ENCODE data around the gene GNG4.
A peak's percentile ranks its signal among the peaks of the same experiment; 100 is the strongest.

GNG4 gene

DNA sequence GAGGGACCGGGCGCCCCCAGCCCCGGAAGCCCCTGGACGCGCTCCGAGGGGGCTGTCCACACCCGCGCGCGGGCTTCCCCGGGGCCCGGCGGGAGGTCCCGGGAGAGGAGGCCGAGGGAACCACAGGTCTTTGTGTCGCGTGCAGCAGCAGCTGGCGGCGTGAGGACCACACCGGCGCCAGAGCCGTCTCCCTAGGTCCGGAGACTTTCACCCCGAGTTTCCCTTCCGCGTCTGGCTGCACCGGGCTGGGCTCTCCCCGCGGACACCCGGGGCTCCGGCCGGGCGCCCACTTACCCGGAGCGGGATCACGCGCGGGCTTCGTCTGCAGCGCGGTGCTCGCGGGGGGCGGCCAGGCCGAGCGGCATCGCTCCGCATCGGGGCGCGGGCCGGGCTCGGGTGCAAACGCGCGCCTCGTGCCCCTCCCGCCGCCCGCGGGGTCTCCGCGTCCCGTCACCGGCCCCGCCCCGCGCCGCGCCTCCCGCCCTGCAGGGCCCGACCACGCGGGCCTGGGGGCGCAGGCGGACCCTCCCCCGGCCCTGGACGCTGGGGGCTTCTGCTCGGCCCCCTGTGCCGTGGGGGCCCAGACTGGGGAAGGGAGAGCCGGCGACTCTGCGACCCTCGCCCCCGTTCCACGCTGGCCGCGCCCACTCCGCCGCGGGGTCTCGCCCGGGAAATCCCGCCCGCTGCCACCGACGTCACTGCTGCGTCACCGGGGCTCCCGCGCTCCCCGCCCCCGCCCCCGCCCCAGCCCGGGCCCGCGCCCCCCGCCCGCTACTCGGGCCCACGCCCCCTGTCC lies at the start of gene GNG4:
TSS of gene GNG4 (minus strand) at position 417 of the 796 bp plus-strand sequence. CDS start 65,946 bp downstream, outside the sequence.
- DNase-seq (ENCODE audit: low spot score), result peak; percentile 48

DNA sequence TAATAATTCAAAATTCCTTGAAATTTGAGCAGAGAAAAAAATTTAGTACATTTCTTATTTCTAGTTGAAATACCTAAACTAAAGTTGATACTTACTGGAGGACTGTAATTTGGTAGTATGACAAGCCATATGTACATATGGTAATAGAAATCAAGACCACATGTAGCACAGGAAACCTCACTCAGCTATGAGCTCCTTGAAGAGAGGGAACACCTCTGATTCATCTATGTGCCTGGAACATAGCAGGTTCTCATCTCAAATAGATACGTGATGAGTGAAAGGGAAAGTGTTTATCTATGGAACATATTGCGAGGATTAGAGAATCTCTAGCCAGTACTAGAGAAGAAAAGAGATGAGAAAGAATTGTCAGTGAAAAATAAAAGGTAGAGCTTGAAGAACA lies 47.9 kb upstream of the GNG4 start:
- no peak for DNase-seq (ENCODE audit: low spot score)

DNA sequence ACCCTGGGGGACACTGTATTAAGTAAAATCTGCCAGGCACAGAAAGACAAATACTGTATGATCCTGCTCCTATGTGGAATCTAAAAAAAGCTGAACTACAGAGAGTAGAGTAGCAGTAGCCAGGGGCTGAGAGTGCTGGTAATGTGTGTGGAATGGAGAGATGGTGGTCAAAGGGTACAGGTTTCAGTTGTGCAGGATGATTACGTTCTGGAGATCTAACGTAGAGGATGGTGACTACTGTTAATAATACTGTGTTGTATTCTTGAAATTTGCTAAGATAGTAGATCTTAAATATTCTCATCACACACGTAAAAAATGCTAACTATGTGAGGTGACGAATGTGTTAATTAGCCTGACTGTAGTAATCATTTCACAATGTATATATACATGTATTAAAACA lies 39.8 kb upstream of the GNG4 start:
- no peak for DNase-seq (ENCODE audit: low spot score)

DNA sequence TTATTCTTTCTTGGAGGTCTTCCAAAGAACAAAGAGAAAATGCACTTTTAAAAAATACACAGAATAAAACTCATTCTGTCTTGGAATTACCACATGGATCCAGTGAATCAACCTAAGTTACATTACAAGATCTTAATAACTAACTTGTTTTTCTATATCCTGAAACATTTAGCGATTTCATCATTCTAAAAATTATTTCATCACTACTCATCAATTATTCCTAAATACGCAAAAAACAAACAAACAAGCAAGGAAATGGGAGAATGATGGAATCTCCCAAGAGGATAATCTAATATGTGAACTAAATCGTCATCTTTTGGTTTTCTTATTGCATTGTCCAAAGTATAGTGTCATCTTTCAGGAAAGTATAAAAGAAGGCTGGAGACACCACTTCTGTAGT lies 38.5 kb upstream of the GNG4 start:
- no peak for DNase-seq (ENCODE audit: low spot score)

DNA sequence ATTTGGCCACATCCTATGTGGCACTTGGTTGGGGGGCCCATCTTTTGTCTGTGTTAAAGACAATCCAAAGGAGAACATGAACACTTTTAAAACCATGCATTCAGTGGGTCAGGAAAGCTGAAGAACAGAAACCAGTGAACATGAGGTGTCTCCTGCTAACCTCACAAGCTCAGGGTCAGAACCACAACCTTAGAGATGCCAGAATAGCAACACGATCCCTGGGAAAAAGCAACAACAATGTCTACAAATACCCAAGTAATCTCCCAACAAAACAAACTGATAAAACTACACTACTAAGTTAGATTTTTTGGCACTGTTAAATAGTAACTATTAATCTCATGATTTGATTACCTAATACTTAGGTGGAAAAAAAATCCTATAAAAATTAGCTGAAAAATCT lies 34.1 kb upstream of the GNG4 start:
- DNase-seq (ENCODE audit: low spot score), result no peak

DNA sequence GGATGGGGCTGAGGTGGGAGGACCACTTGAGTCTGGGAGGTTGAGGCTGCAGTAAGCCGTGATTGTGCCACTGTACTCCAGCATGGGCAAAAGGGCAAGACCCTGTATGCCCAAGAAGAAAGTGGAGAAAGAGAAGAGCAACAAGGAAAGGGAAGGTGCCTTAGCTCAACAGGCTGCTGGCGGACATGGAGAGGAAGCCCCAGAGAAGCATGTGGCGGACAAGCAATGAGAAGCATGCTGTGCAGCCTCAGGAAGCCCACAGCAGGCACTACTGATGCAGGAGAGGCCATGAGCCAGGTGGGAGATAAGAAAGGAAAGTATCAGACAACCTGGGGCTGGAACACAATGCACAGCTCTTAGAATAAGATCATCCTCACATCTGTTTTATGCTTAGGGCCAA lies 32.6 kb upstream of the GNG4 start:
- no peak for DNase-seq (ENCODE audit: low spot score)

DNA sequence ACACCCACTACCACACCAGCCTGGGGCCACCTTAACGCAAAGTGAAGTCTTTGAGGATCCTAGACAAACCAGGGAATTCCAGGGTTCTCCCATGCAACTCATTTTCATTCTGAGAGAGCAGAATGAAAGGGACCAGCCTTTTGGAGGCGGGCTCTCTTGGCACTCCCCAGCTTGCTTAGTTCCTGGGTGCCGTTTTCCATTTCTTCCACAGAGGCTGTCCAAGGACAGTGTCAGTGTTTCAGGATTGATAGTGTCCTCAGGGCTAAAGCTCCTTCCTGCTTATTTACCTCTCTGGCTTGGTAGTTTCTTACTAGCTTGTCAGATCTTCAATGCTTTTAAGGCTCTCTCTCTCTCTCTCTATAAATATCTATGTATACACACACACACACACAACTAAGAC lies 30.1 kb upstream of the GNG4 start:
- no peak for DNase-seq (ENCODE audit: low spot score)

DNA sequence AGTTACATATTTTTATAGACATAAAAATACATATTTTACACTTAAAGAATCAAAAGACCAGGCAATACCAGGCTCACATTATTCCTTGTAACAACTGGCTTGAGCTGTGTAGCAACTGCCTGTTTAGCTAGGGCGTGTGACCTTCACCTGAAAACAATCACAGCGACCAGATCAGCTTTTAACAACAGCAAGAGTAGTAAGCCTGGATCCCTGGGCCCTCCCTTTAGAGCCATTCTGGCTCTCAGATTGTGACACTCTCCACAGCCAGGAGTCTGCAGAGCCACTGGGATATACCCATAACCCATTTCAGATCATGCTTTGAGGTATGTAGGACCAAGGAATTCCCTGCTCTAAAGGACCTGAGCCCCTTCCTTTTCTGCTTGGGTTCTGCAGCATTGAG lies 29.4 kb upstream of the GNG4 start:
- no peak for DNase-seq (ENCODE audit: low spot score)

DNA sequence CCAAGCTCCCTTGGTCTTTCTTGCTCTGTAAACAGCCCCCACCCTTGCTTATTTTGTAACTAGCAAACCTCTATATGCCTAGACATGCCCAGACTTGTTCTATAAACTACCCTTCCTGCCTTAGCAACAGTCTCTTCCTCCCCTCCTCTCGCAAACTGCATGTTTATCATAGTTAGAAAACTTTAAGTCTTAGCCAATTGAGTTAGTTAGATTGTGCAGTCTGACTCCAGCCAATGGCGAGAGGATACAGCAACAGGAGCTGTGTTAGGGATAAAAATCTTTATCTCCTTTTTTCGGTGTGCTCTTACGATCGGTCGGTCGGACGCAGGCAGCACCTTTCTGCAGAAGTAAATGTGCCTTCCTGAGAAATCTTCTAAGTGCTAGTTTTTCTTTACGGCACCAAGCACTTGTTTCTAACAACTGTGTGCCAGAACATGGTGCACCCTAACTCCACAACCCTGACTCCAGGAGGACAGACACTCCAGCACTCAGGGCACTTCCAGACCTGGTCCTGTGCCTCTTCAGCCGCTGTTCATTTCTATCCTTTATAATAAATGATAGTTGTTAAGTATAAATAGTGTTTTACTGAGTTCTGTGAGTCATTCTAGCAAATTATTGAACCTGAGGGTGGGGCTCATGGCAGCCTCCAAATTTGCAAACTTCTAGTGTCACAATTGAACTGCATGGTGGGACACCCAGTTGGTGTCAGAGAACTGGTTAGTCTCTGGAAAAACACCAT lies 25.7 kb upstream of the GNG4 start:
- DNase-seq (ENCODE audit: low spot score), result no peak

DNA sequence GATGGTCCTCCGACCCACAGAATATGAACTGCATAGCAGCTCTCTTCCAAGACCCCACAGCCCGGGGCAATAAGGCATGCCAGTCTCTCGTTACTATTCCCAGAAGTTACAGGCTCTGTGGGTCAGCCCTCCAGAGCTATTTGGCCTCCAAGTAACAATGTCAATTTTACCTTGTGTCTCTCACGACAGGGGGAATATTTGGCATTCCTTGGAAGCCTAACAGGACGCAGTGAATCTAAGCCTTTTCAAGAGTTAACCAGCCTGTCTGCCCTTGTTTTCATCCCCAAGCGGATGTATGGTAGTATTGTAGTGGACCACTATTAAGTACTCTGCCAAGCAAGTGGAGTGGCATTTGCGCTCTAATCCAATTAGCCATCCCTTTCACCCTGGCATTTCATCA lies 24.4 kb upstream of the GNG4 start:
- DNase-seq (ENCODE audit: low spot score), result no peak

DNA sequence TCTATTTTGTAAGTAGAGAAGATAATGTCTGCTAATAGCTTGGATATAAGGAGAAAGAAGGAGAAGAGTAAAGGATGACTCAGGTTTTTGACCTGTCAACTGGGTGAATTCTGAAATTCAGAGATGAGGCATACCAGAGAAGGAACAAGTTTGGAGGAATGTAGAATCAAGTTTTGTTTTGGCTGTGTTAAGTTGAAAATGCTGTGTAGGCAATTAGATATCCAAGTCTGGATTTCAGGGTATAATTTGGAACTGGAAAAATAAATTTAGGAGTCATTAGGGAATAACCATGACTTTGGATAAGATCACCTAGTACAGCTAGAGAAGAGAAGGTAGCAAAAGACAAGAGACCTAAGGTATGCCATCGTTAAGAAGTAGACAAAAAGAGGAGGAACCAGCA lies 22.4 kb upstream of the GNG4 start:
- no peak for DNase-seq (ENCODE audit: low spot score)

DNA sequence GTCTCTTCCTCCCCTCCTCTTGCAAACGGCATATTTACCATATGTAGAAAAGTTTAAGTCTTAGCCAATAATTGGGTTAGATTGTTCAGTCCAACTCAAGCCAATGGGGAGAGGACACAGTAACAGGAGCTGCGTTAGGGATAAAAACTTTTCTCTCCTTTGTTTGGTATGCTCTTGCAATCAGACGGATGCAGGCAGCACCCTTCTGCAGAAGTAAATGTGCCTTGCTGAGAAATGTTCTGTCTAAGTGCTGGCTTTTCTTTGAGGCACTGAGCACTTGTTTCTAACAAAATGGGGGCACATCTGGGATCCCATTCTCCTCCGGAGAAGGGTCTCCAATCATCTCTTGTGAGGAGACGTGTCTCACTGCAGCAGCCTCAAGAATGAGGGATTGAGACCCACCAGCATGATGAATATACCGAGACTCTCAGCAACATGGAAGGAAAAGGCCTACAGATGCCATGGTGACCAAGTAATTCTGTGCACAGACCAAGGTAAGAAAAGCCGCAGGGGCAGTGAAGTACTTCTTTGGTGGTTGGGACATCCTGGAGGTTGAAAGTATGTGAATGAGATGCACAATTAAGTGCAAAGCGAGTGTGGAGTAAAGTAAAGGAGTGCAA lies 20.7 kb upstream of the GNG4 start:
- no peak for DNase-seq (ENCODE audit: low spot score)

DNA sequence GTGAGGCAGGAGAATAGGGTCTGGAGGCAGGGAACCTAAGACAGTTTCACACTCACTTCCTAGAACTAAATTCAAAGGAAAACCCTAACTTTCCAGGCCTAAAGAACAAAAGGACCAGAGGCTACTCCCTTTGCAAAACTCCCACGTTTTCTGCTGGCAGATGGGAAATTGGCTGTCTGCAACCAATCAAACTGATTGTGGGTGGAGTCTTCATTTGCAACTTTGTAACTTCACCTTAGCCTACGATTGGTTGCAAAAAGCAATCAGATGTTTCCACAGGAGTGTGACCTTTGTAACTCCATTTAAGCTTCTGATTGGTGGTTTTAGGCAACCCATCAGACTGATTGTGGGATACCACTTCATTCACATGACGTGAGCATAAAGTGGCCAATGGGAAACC lies 19.7 kb upstream of the GNG4 start:
- no peak for DNase-seq (ENCODE audit: low spot score)

DNA sequence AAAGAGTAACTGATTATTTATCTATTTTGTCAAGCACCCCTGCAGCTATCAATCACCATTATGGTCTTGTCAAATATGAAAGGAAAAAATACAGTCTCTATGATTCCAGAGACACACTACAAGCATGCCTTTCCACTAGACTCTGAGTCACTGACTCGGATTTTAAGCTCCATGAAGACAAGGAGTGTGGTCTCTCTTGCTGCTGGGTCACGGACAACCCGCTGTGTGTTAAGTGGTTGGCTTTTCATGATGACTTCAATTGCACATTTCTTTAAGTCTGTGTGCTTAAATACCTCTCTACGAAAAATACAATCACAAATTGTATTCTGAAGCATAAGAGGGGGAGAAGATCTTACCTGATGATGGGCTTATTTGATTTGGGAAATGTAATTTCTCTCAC lies 14.0 kb upstream of the GNG4 start:
- DNase-seq (ENCODE audit: low spot score), result no peak

DNA sequence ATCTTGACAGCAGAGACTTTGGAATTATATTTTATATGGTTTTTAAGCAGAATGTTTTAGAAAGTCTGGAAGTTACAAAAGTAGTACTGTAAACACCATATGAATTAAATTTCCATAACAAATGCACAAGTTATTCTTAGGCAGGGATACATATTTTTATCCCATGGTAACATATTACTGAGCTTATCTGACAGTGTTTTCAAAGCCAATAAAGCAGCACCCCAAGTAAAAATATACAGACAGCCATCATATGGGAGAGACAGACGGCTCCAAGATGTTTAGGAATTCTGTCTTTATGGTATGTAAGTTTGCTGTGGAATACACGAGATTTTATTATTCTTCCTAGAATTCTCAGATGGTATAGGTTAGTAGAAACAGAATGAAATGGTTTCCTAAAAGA lies 12.0 kb upstream of the GNG4 start:
- no peak for DNase-seq (ENCODE audit: low spot score)

DNA sequence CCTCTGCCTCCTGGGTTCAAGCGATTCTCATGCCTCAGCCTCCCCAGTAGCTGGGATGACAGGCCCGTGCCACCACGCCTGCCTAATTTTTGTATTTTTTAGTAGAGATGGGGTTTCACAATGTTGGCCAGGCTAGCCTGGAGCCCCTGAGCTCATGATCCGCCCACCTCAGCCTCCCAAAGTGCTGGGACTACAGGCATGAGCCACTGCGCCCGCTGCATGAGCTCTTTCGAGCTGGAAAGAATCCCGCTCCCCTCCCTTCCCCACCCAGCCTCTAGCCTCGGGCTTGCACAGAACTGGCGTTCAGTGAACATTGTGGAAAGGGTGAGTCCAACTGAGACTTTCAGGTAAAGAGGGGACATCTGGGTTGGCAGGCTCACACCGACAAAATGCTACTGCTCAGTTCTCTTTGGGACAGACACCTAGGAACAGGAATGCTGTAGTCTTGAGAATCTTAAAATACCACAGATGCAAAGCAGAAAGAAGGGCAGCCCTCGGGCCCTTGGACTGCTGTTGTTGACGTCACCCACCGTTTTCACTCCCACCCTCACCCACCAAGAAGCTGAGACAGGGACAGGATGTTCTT lies 9.7 kb upstream of the GNG4 start:
- DNase-seq (ENCODE audit: low spot score), result no peak

DNA sequence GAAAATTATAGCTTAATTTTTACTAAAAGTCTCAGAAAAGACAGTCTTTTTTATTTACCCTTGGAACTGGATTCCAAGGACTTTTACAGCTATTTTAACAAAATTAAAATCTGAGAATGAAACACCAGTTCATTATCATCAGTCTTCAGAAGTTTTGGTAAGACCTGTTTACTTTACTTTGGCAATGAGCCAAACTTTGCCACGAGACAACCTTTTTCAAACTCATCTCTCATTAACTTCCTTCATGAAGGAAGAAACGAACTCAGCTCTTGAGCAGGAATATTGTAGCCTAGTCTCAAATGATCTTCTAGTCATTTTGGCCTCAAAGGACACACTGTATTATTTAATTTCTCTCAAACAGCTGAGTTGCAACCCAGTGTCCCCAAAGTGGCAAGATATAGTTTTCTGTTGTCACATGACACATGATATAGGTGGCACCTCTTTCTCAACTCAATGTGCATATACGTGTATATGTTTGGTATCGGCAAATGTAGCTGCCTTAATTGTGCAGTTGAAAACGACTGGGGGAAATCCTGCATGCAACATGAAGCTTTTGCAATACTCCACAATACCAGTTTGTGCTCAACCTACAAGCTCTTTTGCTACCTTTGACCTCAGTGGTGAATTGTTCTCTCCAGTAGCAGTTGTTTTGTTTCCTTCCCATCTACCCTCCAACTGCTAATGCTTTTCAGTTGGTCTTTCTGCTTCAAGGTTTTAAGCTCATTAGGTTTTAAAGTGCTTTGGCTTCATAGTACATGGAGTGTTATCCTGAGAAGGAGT lies 8.4 kb upstream of the GNG4 start:
- DNase-seq (ENCODE audit: low spot score), result no peak

DNA sequence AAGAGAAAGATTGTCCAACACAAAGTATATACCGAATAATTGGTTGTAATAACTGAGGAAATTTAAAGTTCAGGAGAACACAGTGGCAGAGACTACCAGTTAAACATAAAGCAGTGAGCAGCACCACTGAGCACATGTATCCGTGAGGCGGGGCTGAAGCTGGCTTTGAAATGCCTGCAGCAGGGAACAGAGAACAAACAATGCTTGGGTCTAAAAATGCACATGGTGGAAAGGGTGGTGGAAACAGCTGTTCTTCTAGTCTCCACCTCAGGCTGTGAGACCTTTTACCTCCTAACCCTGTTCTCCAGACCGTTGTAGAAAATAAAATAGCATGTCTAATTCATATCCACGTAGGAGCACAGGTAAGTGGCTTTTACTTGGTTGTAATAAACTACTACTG lies 7.7 kb upstream of the GNG4 start:
- DNase-seq (ENCODE audit: low spot score), result no peak

DNA sequence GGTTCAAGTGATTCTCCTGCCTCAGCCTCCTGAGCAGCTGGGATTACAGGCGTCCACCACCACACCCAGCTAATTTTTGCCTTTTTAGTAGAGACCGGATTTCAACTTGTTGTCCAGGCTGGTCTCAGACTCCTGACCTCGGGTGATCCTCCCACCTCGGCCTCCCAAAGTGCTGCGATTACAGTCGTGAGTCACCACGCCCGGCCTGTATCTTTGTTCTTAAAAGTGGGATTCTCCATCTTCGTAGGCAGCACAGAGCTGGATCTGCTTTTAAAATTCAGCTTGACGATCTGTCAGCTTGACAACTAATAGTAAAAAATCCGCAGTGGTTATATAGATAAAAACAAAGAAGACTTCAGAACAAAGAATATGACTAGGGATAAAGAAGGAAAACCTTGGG lies 2.8 kb upstream of the GNG4 start:
- no peak for DNase-seq (ENCODE audit: low spot score)

DNA sequence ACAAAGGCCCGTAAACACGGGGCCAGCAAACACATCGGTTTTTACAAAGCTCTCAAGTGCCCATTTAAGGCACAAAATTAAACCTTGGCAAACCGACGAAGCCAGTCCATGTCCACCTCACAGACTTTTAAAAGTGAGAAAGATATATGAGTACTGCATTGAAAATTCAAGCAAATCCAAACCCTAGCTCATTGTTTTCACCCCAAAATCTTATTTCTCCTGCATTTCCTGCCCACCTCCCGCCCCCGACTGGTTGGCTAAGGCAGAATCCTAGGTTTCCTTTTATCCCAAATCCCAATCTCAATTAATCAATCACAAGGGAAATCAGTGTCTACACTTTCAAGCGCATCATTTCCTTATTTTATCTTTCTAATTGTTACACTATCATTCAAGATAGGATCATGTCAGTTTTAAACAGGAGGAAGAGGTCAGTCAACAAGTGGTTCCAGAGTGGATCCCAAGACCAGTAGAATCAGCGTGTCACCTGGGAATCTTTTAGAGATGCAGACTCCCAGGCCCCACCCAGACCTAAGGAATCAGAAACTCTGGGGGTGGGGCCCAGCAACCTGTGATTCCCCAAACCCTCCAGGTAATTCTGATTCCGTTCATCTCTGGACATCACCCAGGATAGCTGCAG lies 1.7 kb upstream of the GNG4 start:
- DNase-seq (ENCODE audit: low spot score), result no peak

DNA sequence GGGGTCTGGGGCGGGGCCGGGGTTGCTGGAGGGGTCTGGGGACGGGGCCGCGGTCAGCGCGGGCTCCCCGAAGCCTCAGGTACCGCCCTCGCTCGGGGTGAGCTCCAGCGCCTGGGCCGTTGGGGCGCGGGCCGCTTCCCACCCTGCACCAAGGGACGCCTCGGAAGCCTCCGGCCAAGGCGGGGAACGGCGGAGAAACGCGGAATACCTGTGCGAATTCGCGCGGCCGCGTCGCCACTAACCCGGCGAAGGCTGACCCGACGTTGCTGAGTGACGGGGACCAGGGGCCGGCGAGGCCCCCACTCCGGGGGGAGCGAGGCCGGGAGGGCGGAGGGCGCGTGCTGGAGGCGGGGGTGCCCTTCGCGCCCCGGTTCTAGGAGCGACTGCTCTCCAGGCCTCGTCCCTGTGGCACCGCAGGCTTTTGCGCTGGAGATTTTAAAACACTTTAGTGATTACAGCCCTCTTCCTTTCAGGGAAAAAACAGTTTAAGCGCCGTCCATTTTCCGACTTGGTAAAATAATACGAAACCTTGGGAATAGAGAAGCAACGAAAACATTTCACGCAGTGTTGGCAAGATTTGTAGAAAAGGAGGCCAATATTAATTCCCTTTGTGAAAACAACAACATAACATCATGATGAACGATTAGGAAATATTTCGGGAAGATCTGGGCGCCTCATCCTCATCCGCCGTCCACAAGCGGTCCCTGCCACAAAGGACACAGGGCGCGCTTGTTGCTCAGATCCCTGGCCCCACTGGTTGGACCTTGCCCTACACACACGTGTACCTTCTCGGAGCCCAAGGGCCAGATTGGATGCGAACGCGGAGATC lies 971 bp upstream of the GNG4 start:
- no peak for DNase-seq (ENCODE audit: low spot score)

Data from AG20443 (cell line).